ENCODE measurements around the gene GPR142. TPM values are rescaled to one million over a fixed set of nuclear protein-coding genes. Genes with fewer than 3 reads are reported as not detected.

The GPR142 gene
- total RNA-seq, 1 experiment from 2014 or later: 0.33 TPM

- Histone ChIP-seq H3K18ac (ENCODE audit: insufficient read length, low read depth, low read length) (no peak overlapping the region), H3K56ac (ENCODE audit: insufficient read length, low read depth, low read length) (no peak overlapping the region), H4K5ac (ENCODE audit: insufficient read length, low read depth, low read length) (no peak overlapping the region), H2BK15ac (ENCODE audit: low read depth, low read length) (no peak overlapping the region), H2BK5ac (ENCODE audit: insufficient read length, low read length) (no peak overlapping the region), H3K4me2 (ENCODE audit: insufficient read depth, insufficient read length, low read length) (no peak overlapping the region), H3K4me1 (ENCODE audit: insufficient read depth, low read length) (no peaks in the 10 kb centered on the region), H3K9me3 (ENCODE audit: control insufficient read depth, low read depth, low read length) (no peaks in the 10 kb centered on the region), H3K23ac (ENCODE audit: insufficient read length, low read depth, low read length) (no peak overlapping the region), H3K23me2 (ENCODE audit: insufficient read length, low read depth, low read length, poor library complexity, severe bottlenecking) (peaks cover 2% of the 10 kb centered on the region), H3K4ac (ENCODE audit: low read depth, low read length) (no peak overlapping the region), H3K79me2 (ENCODE audit: insufficient read depth, low read length) (no peaks in the 10 kb centered on the region), H2AK5ac (ENCODE audit: insufficient read length, low read length) (no peak overlapping the region), H4K20me1 (ENCODE audit: control insufficient read depth, insufficient read depth, insufficient read length) (no peaks in the 10 kb centered on the region), H2BK120ac (ENCODE audit: low read depth, low read length, poor library complexity, severe bottlenecking) (no peak overlapping the region), H2BK12ac (ENCODE audit: insufficient read length, low read depth, low read length) (no peak overlapping the region), H4K91ac (ENCODE audit: insufficient read length, low read depth, low read length) (no peak overlapping the region), H2AFZ (ENCODE audit: low read length) (no peak overlapping the region), H3T11ph (ENCODE audit: low read length) (no peak overlapping the region), H3K9ac (ENCODE audit: extremely low read depth, insufficient read length, low read length) (no peak overlapping the region), H3K27ac (ENCODE audit: insufficient read length, low read depth, low read length) (no peak overlapping the region), H2BK20ac (ENCODE audit: low read depth, low read length, poor library complexity, severe bottlenecking) (no peak overlapping the region), H4K8ac (replicated peaks; ENCODE audit: insufficient read length, low read depth, low read length) (no peak overlapping the region), H3K79me1 (ENCODE audit: insufficient read depth, low read depth, low read length, poor library complexity, severe bottlenecking) (no peaks in the 10 kb centered on the region), H3K14ac (ENCODE audit: insufficient read depth, low read length) (no peak overlapping the region), H3K27me3 (ENCODE audit: insufficient read depth, low read length) (no peaks in the 10 kb centered on the region)
- Mint-ChIP-seq H3K4me3 (no peak overlapping the region), H3K36me3 (ENCODE audit: insufficient read depth in 1 of 3, low read depth in 3 of 3) (no peaks in the 10 kb centered on the region; a peak in 1 of 7 replicates), H3K27me3 (ENCODE audit: low read depth) (peaks cover 4% of the 10 kb centered on the region), H3K9me3 (peaks cover 0 to 4% of the 10 kb centered on the region in 2 experiments; a peak in 1 of 5 replicates), H3K27ac (no peak overlapping the region), H3K4me1 (peaks cover 2 to 10% of the 10 kb centered on the region in 2 experiments; a peak in 2 of 4 replicates)
- no CpG with 5 or more reads among the region's 4 CpGs for WGBS (ENCODE audit: extremely low coverage, insufficient read length, low lambda C conversion rate)
- TF ChIP-seq, protein P1, sequence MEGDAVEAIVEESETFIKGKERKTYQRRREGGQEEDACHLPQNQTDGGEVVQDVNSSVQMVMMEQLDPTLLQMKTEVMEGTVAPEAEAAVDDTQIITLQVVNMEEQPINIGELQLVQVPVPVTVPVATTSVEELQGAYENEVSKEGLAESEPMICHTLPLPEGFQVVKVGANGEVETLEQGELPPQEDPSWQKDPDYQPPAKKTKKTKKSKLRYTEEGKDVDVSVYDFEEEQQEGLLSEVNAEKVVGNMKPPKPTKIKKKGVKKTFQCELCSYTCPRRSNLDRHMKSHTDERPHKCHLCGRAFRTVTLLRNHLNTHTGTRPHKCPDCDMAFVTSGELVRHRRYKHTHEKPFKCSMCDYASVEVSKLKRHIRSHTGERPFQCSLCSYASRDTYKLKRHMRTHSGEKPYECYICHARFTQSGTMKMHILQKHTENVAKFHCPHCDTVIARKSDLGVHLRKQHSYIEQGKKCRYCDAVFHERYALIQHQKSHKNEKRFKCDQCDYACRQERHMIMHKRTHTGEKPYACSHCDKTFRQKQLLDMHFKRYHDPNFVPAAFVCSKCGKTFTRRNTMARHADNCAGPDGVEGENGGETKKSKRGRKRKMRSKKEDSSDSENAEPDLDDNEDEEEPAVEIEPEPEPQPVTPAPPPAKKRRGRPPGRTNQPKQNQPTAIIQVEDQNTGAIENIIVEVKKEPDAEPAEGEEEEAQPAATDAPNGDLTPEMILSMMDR (conservative IDR thresholded peaks at IDR 0.05): no peak
- DNase-seq: no peak
These were observed 29.3 kb downstream of the GPR142 start for GRCh38 chr17:74396567-74396966.
